Right ventricle myocardium superior (tissue), 1 donor: ENCODE data around the gene CLEC17A. TPM values are rescaled to one million over a fixed set of nuclear protein-coding genes. Genes with fewer than 3 reads are reported as not detected.
"Not testable (repeated sequence)": the region's sequence is repeated elsewhere in the genome, so short reads cannot be mapped to it uniquely, and the experiment has no call there.

Source experiments
- ATAC-seq: fragments of 200-7000 bp; cut with Tn5 transposase; one replicate; pipeline ENCODE4 v1.9.1; 2020; ENCODE audit warnings: mild to moderate bottlenecking; ENCODE audit not compliant: poor library complexity
- DNase-seq: peaks from one replicate; pipeline ENCODE4 v3.0.0-alpha.2; 2020
- intact Hi-C: fragments of 100-400 bp; cut with DNase I; formaldehyde crosslinking; loops from one replicate; pipeline ENCODE4 v1.11.2; 2022
- long read RNA-seq: library from polyadenylated mRNA; unstranded; transcript quantifications from one replicate; pipeline ENCODE4 v2.0.0, GENCODE V29; 2021
- total RNA-seq: library from RNA; stranded (reverse); fragmentation: NEBNext Ultra II Directional; extraction: Animal tissue kit (Norgen Biotek cat#: 25700); gene quantifications from one replicate; pipeline ENCODE4 v1.2.1, GENCODE V29; 2021
- donor health status: DM: no; HTN: yes; CAD: no; lungs with severe emphysema.

CLEC17A gene
- not detected for total RNA-seq
- long read RNA-seq = 0 reads

GRCh38 chr19:14582894-14583340, at the start of gene CLEC17A:
Gene CLEC17A (plus strand): TSS chr19:14583084. CDS start chr19:14583161, 77 bp downstream.
- no peak for DNase-seq
- ATAC-seq = no peak
- intact Hi-C loops = no loop called here

- no peak for DNase-seq
- intact Hi-C loops = no loop called here
- ATAC-seq = no peak
These were observed 49.4 kb upstream of the CLEC17A start for GRCh38 chr19:14533450-14533849.

- intact Hi-C loops = no loop called here
- DNase-seq = peak; percentile 79
- ATAC-seq = peak; percentile 71
These were observed 45.8 kb upstream of the CLEC17A start for GRCh38 chr19:14536926-14537692.

GRCh38 chr19:14540741-14541525, 42.0 kb upstream of the CLEC17A start:
- no peak for ATAC-seq
- intact Hi-C loops = no loop called here
- DNase-seq = no peak

- DNase-seq, intact Hi-C loops, ATAC-seq: not testable (repeated sequence)
These were observed 40.9 kb upstream of the CLEC17A start for GRCh38 chr19:14541979-14542378.

- ATAC-seq (peak; percentile 14), DNase-seq (no peak)
- intact Hi-C loops = no loop called here
These were observed 40.1 kb upstream of the CLEC17A start for GRCh38 chr19:14542711-14543328.

GRCh38 chr19:14544047-14544446, 38.8 kb upstream of the CLEC17A start:
- ATAC-seq (no peak), DNase-seq (no peak)
- intact Hi-C loops = no loop called here

GRCh38 chr19:14544977-14545715, 37.7 kb upstream of the CLEC17A start:
- DNase-seq = peak; percentile 83
- intact Hi-C loops = no loop called here
- peak; percentile 89 for ATAC-seq

- DNase-seq = no peak
- intact Hi-C loops = no loop called here
- ATAC-seq = no peak
These were observed 37.2 kb upstream of the CLEC17A start for GRCh38 chr19:14545716-14546082.

GRCh38 chr19:14550201-14550754, 32.6 kb upstream of the CLEC17A start:
- DNase-seq (no peak), ATAC-seq (no peak)
- intact Hi-C loops = no loop called here

- peak; percentile 79 for DNase-seq
- ATAC-seq = peak; percentile 76
- intact Hi-C loops = not testable (repeated sequence)
These were observed 31.5 kb upstream of the CLEC17A start for GRCh38 chr19:14551134-14552005.

- DNase-seq, intact Hi-C loops, ATAC-seq: not testable (repeated sequence)
These were observed 30.9 kb upstream of the CLEC17A start for GRCh38 chr19:14552006-14552360.

- intact Hi-C loops = no loop called here
- ATAC-seq (no peak), DNase-seq (no peak)
These were observed 29.6 kb upstream of the CLEC17A start for GRCh38 chr19:14553042-14553938.

- intact Hi-C loops = no loop called here
- no peak for ATAC-seq
- DNase-seq = no peak
These were observed 29.0 kb upstream of the CLEC17A start for GRCh38 chr19:14553939-14554243.

- intact Hi-C loops = no loop called here
- DNase-seq (no peak), ATAC-seq (no peak)
These were observed 28.5 kb upstream of the CLEC17A start for GRCh38 chr19:14554382-14554812.

- ATAC-seq (no peak), DNase-seq (no peak)
- intact Hi-C loops = no loop called here
These were observed 26.8 kb upstream of the CLEC17A start for GRCh38 chr19:14555918-14556661.
